Kidney (tissue), 14 donors: ENCODE measurements around the gene GPC3. TPM values are rescaled to one million over a fixed set of nuclear protein-coding genes. Genes with fewer than 3 reads are reported as not detected.

Experiments used
- DNase-seq, 5 donors: peaks; one replicate each; pipeline ENCODE4 v3.0.0-alpha.2; 2013 to 2020
- FAIRE-seq: peaks from 2 replicates; lab custom pipeline; 2012; peaks lifted over from hg19 to GRCh38; lab: Jason Lieb, UNC
- H3K27ac ChIP-seq, 2 donors: one replicate each; pipeline ENCODE4 v1.7.0; 2013; ENCODE audit warnings: low read depth in 2 of 2, low read length in 2 of 2, inconsistent platforms in 1 of 2
- H3K27me3 ChIP-seq: one replicate; pipeline ENCODE4 v1.7.1; 2013; ENCODE audit warnings: low read length, inconsistent platforms; ENCODE audit not compliant: control insufficient read depth, insufficient read depth
- H3K36me3 ChIP-seq, 3 donors: one replicate each; pipeline versions ENCODE4 v1.7.0 to v1.7.1; 2013; ENCODE audit warnings: low read length in 3 of 3, control low read depth in 1 of 3, inconsistent platforms in 1 of 3; ENCODE audit not compliant: insufficient read depth in 3 of 3, control insufficient read depth in 2 of 3
- H3K4me1 ChIP-seq, 3 donors: one replicate each; pipeline versions ENCODE4 v1.7.0 to v1.7.1; 2013; ENCODE audit warnings: low read length in 3 of 3, inconsistent platforms in 1 of 3, low read depth in 1 of 3; ENCODE audit not compliant: control insufficient read depth in 2 of 3, insufficient read depth in 2 of 3
- H3K4me3 ChIP-seq, 3 donors: one replicate each; pipeline versions ENCODE4 v1.7.0 to v1.8.1; 2013; ENCODE audit warnings: low read length in 3 of 3, control low read depth in 1 of 3, inconsistent platforms in 1 of 3
- H3K9ac ChIP-seq, 3 donors: one replicate each; pipeline versions ENCODE4 v1.7.0 to v1.7.1; 2013; ENCODE audit warnings: low read length in 3 of 3, control low read depth in 1 of 3, inconsistent platforms in 1 of 3
- H3K9me3 ChIP-seq, 3 donors: one replicate each; pipeline versions ENCODE4 v1.7.0 to v1.7.1; 2013; ENCODE audit warnings: low read length in 3 of 3, control low read depth in 1 of 3, inconsistent platforms in 1 of 3; ENCODE audit not compliant: control insufficient read depth in 2 of 3, insufficient read depth in 1 of 3
- CTCF ChIP-seq: IDR thresholded peaks from 3 replicates; pipeline ENCODE4 v1.5.1; 2012; ENCODE audit warnings: mild to moderate bottlenecking, moderate library complexity, borderline replicate concordance; ENCODE audit not compliant: insufficient read depth; ENCODE audit errors: extremely low read depth
- intact Hi-C: fragments of 100-400 bp; cut with DNase I; formaldehyde crosslinking; loops from one replicate; pipeline ENCODE4 v1.11.1; 2022
- polyA plus RNA-seq: library from polyadenylated mRNA; stranded (reverse); fragments of 350-450 nt; fragmentation: Illumina TruSeq; extraction: RNeasy Lipid Tissue Mini Kit (QIAGEN cat#74804); gene quantifications from one replicate; pipeline ENCODE4 v1.2.3, GENCODE V29; 2014; ENCODE audit warnings: low read depth, low replicate concordance; ENCODE audit not compliant: insufficient read depth
- total RNA-seq: library from RNA; stranded (reverse); fragmentation: NEBNext Ultra II Directional; extraction: Animal tissue kit (Norgen Biotek cat#: 25700); gene quantifications from one replicate; pipeline ENCODE4 v1.2.1, GENCODE V29; 2021
- donor health status: control.
- donor health status: control.
- donor health status: control.
- donor health status: control.
- donor health status: control.
- donor health status: DM: yes; HTN: yes; CAD: no.
- donor health status: Normal renal cell carcinoma (clear cell type).

The GPC3 gene
- total and polyA plus RNA-seq, 2 donors from 2014 or later = 43.0 to 52.5 TPM

GRCh38 chrX:133575501-133576136, 409.8 kb downstream of the GPC3 start:
- FAIRE-seq (no peak), DNase-seq (no peak)
- Histone ChIP-seq H3K4me3 (no peak overlapping the region), H3K9ac (no peak overlapping the region), H3K27me3 (no peaks in the 10 kb centered on the region), H3K36me3 (no peaks in the 10 kb centered on the region), H3K4me1 (no peaks in the 10 kb centered on the region), H3K27ac (no peak overlapping the region), H3K9me3 (peaks cover 0 to 3% (median 0%) of the 10 kb centered on the region in 3 donors)
- TF ChIP-seq CTCF = no peak
- intact Hi-C loops = no loop called here

GRCh38 chrX:133574716-133575115, 410.7 kb downstream of the GPC3 start:
- H3K36me3 ChIP-seq = no peaks in the 10 kb centered on the region
- H3K9me3 ChIP-seq = peaks cover 0 to 3% (median 0%) of the 10 kb centered on the region in 3 donors
- no peaks in the 10 kb centered on the region for H3K27me3 ChIP-seq
- DNase-seq = no peak
- TF ChIP-seq CTCF = no peak
- no peak overlapping the region for H3K27ac ChIP-seq
- H3K9ac ChIP-seq = no peak overlapping the region
- no peak overlapping the region for H3K4me3 ChIP-seq
- H3K4me1 ChIP-seq = no peaks in the 10 kb centered on the region
- intact Hi-C loops = no loop called here
- no peak for FAIRE-seq

GRCh38 chrX:133570549-133570948, 414.8 kb downstream of the GPC3 start:
- Histone ChIP-seq H3K9ac (no peak overlapping the region), H3K27me3 (no peaks in the 10 kb centered on the region), H3K4me1 (no peaks in the 10 kb centered on the region), H3K27ac (no peak overlapping the region), H3K9me3 (peaks cover 0 to 3% (median 0%) of the 10 kb centered on the region in 3 donors), H3K4me3 (no peak overlapping the region), H3K36me3 (no peaks in the 10 kb centered on the region)
- intact Hi-C loops = no loop called here
- TF ChIP-seq CTCF = no peak
- DNase-seq = no peak
- no peak for FAIRE-seq
